AG04450 (cell line): ENCODE measurements around the gene RTN4RL1. TPM values are rescaled to one million over a fixed set of nuclear protein-coding genes. Genes with fewer than 3 reads are reported as not detected.
"Not testable (repeated sequence)": the region's sequence is repeated elsewhere in the genome, so short reads cannot be mapped to it uniquely, and the experiment has no call there.

Source experiments
- CTCF ChIA-PET: fragments of 300-600, 350-600 bp; formaldehyde crosslinking; extraction: SDS; loops from one replicate; lab custom pipeline; 2022; ENCODE audit warnings: antibody characterized with exemption, inconsistent platforms; lab: Charles Lee
- POLR2A ChIA-PET: fragments of 350-600 bp; formaldehyde crosslinking; extraction: SDS; loops from one replicate; lab custom pipeline; 2021; ENCODE audit warnings: antibody characterized with exemption, inconsistent platforms; lab: Yijun Ruan, JAX
- DNase-seq: peaks from one replicate; pipeline ENCODE4 v3.0.0-alpha.2; 2011; ENCODE audit warnings: low read depth, low spot score
- H3K27ac ChIP-seq: one replicate; pipeline ENCODE4 v1.5.1; 2012; ENCODE audit warnings: low read depth, low read length, control low read depth
- H3K27me3 ChIP-seq: one replicate; pipeline ENCODE4 v1.6.0; 2012; ENCODE audit warnings: low read length; ENCODE audit not compliant: control insufficient read depth, insufficient read depth
- H3K4me3 ChIP-seq: 2 replicates; pipeline ENCODE4 v1.5.1; 2011; ENCODE audit warnings: mild to moderate bottlenecking, low read depth, low read length, control low read depth
- H3K9me3 ChIP-seq: 2 replicates; pipeline ENCODE4 v1.5.1; 2012; ENCODE audit warnings: low read length; ENCODE audit not compliant: control insufficient read depth, insufficient read depth
- CTCF ChIP-seq: IDR thresholded peaks from 2 replicates; pipeline ENCODE4 v1.5.1; 2011; ENCODE audit warnings: low read depth, low read length, control low read depth, inconsistent platforms
- polyA plus RNA-seq: library from polyadenylated mRNA; depleted of rRNA; stranded (reverse); fragments of >200 nt; gene quantifications from 2 replicates; pipeline ENCODE4 v1.2.3, GENCODE V29; 2011

RTN4RL1 gene
- polyA plus RNA-seq, 1 experiment, result 0.04 TPM

- no peak overlapping the region for H3K27ac ChIP-seq
- no peak for DNase-seq
- no peak overlapping the region for H3K4me3 ChIP-seq
- no peak for TF ChIP-seq CTCF
- ChIA-PET POLR2A (no interaction called here), CTCF (no interaction called here)
- H3K9me3 ChIP-seq, result peaks cover 6% of the 10 kb centered on the region; the same call in 1 of the 2 replicates
- peaks cover 64% of the 10 kb centered on the region for H3K27me3 ChIP-seq
Measured at GRCh38 chr17:2017274-2017941, 7.7 kb downstream of the RTN4RL1 start.

- no peak overlapping the region for H3K27ac ChIP-seq
- H3K4me3 ChIP-seq, result no peak overlapping the region
- POLR2A ChIA-PET, result no interaction called here
- CTCF ChIA-PET, result no interaction called here
- no peak for DNase-seq
- H3K27me3 ChIP-seq, result peaks cover 60% of the 10 kb centered on the region
- peaks cover 9% of the 10 kb centered on the region; the same call in 1 of the 2 replicates for H3K9me3 ChIP-seq
- TF ChIP-seq CTCF, result no peak
Measured at GRCh38 chr17:2016494-2016893, 8.6 kb downstream of the RTN4RL1 start.

- no peak for DNase-seq
- H3K9me3 ChIP-seq, result peaks cover 9% of the 10 kb centered on the region; the same call in 1 of the 2 replicates
- TF ChIP-seq CTCF, result no peak
- H3K4me3 ChIP-seq, result no peak overlapping the region
- CTCF ChIA-PET, result interaction anchor here (0.6 kb wide), 1 partner anchor 1825 kb away, joined by 3 read pairs; no protein-coding TSS in a partner anchor
- POLR2A ChIA-PET, result no interaction called here
- H3K27ac ChIP-seq, result no peak overlapping the region
- H3K27me3 ChIP-seq, result peaks cover 49% of the 10 kb centered on the region
Measured at GRCh38 chr17:2015314-2015713, 9.8 kb downstream of the RTN4RL1 start.

- DNase-seq, result no peak
- ChIA-PET CTCF (no interaction called here), POLR2A (no interaction called here)
- Histone ChIP-seq H3K9me3 (peaks cover 9% of the 10 kb centered on the region; the same call in 1 of the 2 replicates), H3K4me3 (no peak overlapping the region), H3K27ac (no peak overlapping the region), H3K27me3 (peaks cover 35% of the 10 kb centered on the region)
- TF ChIP-seq CTCF, result no peak
Measured at GRCh38 chr17:2013994-2014317, 11.2 kb downstream of the RTN4RL1 start.

- DNase-seq, H3K4me3 ChIP-seq, H3K27ac ChIP-seq, H3K9me3 ChIP-seq, POLR2A ChIA-PET: not testable (repeated sequence)
- H3K27me3 ChIP-seq, result peaks cover 30% of the 10 kb centered on the region
- CTCF ChIA-PET, result interaction anchor here (0.6 kb wide), 1 partner anchor 105 kb away, joined by 3 read pairs; no protein-coding TSS in a partner anchor
Measured at GRCh38 chr17:2013220-2013993, 11.7 kb downstream of the RTN4RL1 start.
